ENCODE data around the gene GM2A. TPM values are rescaled to one million over a fixed set of nuclear protein-coding genes. Genes with fewer than 3 reads are reported as not detected.
"Not testable (repeated sequence)": the region's sequence is repeated elsewhere in the genome, so short reads cannot be mapped to it uniquely, and the experiment has no call there.

GM2A gene
- total and polyA plus RNA-seq, 7 donors, result 10.2 to 35.1 (median 30.3) TPM

DNA sequence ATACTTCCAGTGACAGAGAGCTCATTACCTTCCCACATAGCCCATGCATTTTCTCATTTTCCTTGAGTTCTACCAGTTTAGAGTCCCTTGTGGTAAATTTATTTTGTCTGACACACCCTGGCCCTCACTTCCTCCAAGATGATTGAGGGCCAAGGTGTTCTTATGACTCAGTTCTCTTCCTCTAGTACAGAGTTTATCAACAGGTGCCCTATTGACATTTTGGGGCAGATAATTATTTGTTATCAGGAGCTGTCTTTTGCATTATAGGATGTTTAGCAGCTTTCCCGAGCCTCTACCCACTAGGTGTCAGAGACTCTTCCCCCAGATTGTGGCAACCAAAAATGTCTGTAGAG lies 43.5 kb downstream of the GM2A start:
- 68 to 81% methylated on average over 1 of the region's 1 CpG for WGBS, 2 donors
- Histone ChIP-seq H3K4me1 (no peaks in the 10 kb centered on the region), H3K4me3 (no peak overlapping the region), H3K36me3 (no peaks in the 10 kb centered on the region), H3K9me3 (no peaks in the 10 kb centered on the region), H3K27me3 (no peaks in the 10 kb centered on the region), H3K27ac (no peak overlapping the region)
- DNase-seq, result no peak
- intact Hi-C loops (cut with DNase I), result no loop called here
- TF ChIP-seq POLR2A (IDR thresholded peaks at IDR 0.05) (no peak), POLR2AphosphoS5 (IDR thresholded peaks at IDR 0.05) (no peak), EP300 (IDR thresholded peaks at IDR 0.05) (no peak)
- TF ChIP-seq, protein P1, sequence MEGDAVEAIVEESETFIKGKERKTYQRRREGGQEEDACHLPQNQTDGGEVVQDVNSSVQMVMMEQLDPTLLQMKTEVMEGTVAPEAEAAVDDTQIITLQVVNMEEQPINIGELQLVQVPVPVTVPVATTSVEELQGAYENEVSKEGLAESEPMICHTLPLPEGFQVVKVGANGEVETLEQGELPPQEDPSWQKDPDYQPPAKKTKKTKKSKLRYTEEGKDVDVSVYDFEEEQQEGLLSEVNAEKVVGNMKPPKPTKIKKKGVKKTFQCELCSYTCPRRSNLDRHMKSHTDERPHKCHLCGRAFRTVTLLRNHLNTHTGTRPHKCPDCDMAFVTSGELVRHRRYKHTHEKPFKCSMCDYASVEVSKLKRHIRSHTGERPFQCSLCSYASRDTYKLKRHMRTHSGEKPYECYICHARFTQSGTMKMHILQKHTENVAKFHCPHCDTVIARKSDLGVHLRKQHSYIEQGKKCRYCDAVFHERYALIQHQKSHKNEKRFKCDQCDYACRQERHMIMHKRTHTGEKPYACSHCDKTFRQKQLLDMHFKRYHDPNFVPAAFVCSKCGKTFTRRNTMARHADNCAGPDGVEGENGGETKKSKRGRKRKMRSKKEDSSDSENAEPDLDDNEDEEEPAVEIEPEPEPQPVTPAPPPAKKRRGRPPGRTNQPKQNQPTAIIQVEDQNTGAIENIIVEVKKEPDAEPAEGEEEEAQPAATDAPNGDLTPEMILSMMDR (IDR thresholded peaks at IDR 0.05), result no peak

GRCh38 chr5:151296974-151297373 lies 44.0 kb downstream of the GM2A start:
- no peaks in the 10 kb centered on the region for H3K36me3 ChIP-seq
- no peak overlapping the region for H3K4me3 ChIP-seq
- 64 to 82% methylated on average over 2 of the region's 2 CpGs for WGBS, 2 donors
- no peak for DNase-seq
- H3K4me1 ChIP-seq, result no peaks in the 10 kb centered on the region
- TF ChIP-seq, protein P1 (IDR thresholded peaks at IDR 0.05), result no peak
- TF ChIP-seq EP300 (IDR thresholded peaks at IDR 0.05) (no peak), POLR2A (IDR thresholded peaks at IDR 0.05) (no peak), POLR2AphosphoS5 (IDR thresholded peaks at IDR 0.05) (no peak)
- H3K27ac ChIP-seq, result no peak overlapping the region
- no peaks in the 10 kb centered on the region for H3K9me3 ChIP-seq
- H3K27me3 ChIP-seq, result no peaks in the 10 kb centered on the region
- intact Hi-C loops (cut with DNase I), result no loop called here

DNA sequence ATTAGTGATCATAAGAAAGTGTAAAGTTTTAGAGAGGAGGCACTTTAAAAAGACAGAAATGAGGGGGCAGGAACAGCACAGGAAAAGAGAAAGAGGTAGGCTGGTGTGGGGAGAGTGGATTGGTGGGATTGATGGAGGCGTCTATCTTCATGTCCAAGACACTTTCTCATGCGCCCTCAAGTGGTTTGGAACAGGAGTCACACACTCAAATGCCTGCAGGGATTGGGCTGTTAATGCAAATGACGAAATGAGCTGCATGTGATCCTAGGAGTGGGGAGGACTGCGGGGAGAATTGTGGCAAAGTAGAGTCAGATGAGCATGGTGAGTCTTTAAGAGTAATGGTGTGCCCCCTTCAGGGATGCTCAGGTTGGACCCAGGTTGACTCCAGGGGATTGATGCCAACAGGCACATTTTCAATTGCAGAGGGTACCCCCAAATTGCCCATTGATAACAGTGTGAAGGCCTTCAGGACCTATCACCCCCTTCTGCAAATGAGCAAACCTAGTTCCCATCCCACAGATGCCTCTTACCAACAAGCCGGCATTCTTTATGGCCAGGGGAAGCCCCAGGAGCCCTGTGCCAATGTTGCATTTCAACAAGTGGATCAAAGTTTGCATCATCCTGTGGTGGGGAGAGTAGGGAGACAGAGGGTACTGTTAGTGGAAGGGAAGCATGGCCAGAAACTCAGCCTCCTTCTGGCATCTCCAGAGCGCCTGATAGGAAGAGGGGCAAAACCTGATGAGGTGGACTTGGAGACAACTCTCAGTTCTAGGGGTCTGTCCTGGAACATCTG lies 45.3 kb downstream of the GM2A start:
- TF ChIP-seq POLR2AphosphoS5 (IDR thresholded peaks at IDR 0.05) (no peak), POLR2A (IDR thresholded peaks at IDR 0.05) (no peak), EP300 (IDR thresholded peaks at IDR 0.05) (no peak)
- TF ChIP-seq, protein P1 (IDR thresholded peaks at IDR 0.05), result peak in 3 of 4 experiments; percentile 21 to 49 (median 25)
- no peaks in the 10 kb centered on the region for H3K36me3 ChIP-seq
- no peaks in the 10 kb centered on the region for H3K9me3 ChIP-seq
- H3K27ac ChIP-seq, result no peak overlapping the region
- DNase-seq, result no peak
- H3K27me3 ChIP-seq, result no peaks in the 10 kb centered on the region
- intact Hi-C loops (cut with DNase I), result no loop called here
- H3K4me1 ChIP-seq, result no peaks in the 10 kb centered on the region
- WGBS, 2 donors, result 26 to 57% methylated on average over 6 of the region's 6 CpGs
- H3K4me3 ChIP-seq, result no peak overlapping the region

GRCh38 chr5:151303666-151304065 lies 50.7 kb downstream of the GM2A start, which contains the start of gene SLC36A3:
TSS of gene SLC36A3 (minus strand) at chr5:151303766. CDS start at chr5:151303354, 412 bp downstream.
- Histone ChIP-seq H3K4me3 (no peak within 1 kb of the TSS), H3K27ac (no peak within 1 kb of the TSS), H3K36me3 (no peaks in the 10 kb centered on the region), H3K4me1 (no peaks in the 10 kb centered on the region), H3K9me3 (no peaks in the 10 kb centered on the region), H3K27me3 (no peaks in the 10 kb centered on the region)
- intact Hi-C loops (cut with DNase I), result no loop called here
- no peak for DNase-seq
- TF ChIP-seq, protein P1 (IDR thresholded peaks at IDR 0.05), result no peak
- no peak for TF ChIP-seq POLR2AphosphoS5 (IDR thresholded peaks at IDR 0.05)
- 73 to 82% methylated on average over 2 of the region's 2 CpGs for WGBS, 2 donors

- WGBS, 2 donors, result 98% methylated on average over 27 of the region's 27 CpGs
Measured at GRCh38 chr5:151309266-151309665, 56.3 kb downstream of the GM2A start.

GRCh38 chr5:151309821-151310220 lies 56.8 kb downstream of the GM2A start:
- H3K4me1 ChIP-seq, DNase-seq, H3K27ac ChIP-seq, H3K9me3 ChIP-seq, H3K27me3 ChIP-seq, H3K4me3 ChIP-seq, H3K36me3 ChIP-seq: not testable (repeated sequence)
- WGBS, 2 donors, result 92 to 94% methylated on average over 15 of the region's 15 CpGs
- intact Hi-C loops (cut with DNase I), result loop anchor here (10.0 kb wide), 1 partner anchor 185 kb away; no protein-coding TSS in a partner anchor

More at GRCh38 chr5:151309266-151309665, 56.3 kb downstream of the GM2A start:
- H3K4me3 ChIP-seq; H3K36me3 ChIP-seq; H3K27me3 ChIP-seq; H3K9me3 ChIP-seq; H3K27ac ChIP-seq; H3K4me1 ChIP-seq; intact Hi-C loops (cut with DNase I); DNase-seq: not testable (repeated sequence)
